Spleen (tissue), 7 donors: ENCODE data around the gene SIPA1.

ENCODE experiments used
- POLR2AphosphoS5 ChIP-seq, 3 donors: sonication (generic); formaldehyde crosslinking; IDR thresholded peaks; one replicate each; pipeline ENCODE4 v1.5.1; 2017; ENCODE audit warnings: antibody characterized with exemption in 3 of 3
- TF ChIP-seq, protein P1 (sequence below), 11 experiments: fragments of 200-600 bp in 7 of 11; fragments of 450-650 bp in 4 of 11; sonication (generic) in 4 of 11; IDR thresholded peaks in 8 of 11; conservative IDR thresholded peaks in 3 of 11; 1 replicate in 7 of 11; 2 replicates in 4 of 11; pipeline versions ENCODE4 v1.4.0 to v1.8.0; 2016 to 2021; ENCODE audit warnings: antibody characterized with exemption in 11 of 11, inconsistent platforms in 4 of 11, mild to moderate bottlenecking in 1 of 11
- donor health status: DM: no; HTN: no; CAD: no; lungs with moderate emphysema.
- donor health status: DM: no; HTN: no; CAD: no.
- donor health status: DM: no; HTN: no; CAD: no.

DNA sequence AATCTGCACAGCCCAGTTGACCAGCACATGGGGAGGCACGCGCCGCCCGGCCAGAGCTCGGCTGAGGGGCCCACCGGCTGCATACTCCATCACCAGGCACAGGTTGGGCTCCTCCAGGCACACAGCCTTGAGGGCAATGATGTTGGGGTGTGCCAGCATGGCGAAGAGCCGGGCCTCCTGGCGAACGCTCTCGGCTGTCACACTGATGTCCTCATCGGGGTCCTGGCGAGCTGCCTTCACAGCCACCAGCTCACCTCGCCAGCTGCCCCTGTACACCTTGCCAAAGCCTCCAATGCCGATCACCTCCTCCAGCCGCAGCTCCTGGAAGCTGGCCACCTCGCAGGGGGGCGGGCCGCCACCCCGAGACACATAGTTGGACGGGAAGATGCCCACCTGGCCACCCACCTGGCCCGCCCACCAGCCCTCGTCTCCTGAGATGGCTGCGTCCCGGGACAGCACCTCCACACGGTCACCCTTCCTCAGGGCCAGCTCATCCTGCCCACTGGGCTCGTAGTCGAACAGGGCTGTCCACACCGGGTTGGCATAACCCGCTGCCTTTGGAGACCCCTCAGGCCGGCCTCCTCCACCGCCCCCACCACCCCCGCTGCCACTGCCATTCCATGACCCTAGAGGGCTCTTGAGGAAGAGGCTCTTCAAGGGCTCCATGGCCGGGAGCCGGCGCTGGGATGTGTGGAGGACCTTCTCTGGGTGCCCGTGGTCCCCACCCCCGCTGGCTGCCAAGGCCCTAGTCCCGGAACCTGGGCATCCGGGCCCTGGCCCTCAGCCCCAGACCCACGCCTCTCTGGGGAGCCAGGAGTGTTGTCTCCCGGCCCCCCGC lies 24.6 kb upstream of the SIPA1 start:
- TF ChIP-seq POLR2AphosphoS5 (IDR thresholded peaks at IDR 0.05): peak in 1 of 3 donors; percentile 24
- TF ChIP-seq, protein P1, sequence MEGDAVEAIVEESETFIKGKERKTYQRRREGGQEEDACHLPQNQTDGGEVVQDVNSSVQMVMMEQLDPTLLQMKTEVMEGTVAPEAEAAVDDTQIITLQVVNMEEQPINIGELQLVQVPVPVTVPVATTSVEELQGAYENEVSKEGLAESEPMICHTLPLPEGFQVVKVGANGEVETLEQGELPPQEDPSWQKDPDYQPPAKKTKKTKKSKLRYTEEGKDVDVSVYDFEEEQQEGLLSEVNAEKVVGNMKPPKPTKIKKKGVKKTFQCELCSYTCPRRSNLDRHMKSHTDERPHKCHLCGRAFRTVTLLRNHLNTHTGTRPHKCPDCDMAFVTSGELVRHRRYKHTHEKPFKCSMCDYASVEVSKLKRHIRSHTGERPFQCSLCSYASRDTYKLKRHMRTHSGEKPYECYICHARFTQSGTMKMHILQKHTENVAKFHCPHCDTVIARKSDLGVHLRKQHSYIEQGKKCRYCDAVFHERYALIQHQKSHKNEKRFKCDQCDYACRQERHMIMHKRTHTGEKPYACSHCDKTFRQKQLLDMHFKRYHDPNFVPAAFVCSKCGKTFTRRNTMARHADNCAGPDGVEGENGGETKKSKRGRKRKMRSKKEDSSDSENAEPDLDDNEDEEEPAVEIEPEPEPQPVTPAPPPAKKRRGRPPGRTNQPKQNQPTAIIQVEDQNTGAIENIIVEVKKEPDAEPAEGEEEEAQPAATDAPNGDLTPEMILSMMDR (IDR thresholded peaks at IDR 0.05 in 8 of 11, conservative IDR thresholded peaks at IDR 0.05 in 3 of 11): no peak
